ENCODE measurements around the gene DDHD1.

GRCh38 chr14:53124786-53125185, 28.3 kb downstream of the DDHD1 start:
- TF ChIP-seq CTCF (IDR thresholded peaks at IDR 0.05 in 8 of 11, conservative IDR thresholded peaks at IDR 0.05 in 3 of 11) (no peak), POLR2A (IDR thresholded peaks at IDR 0.05) (no peak), POLR2AphosphoS5 (IDR thresholded peaks at IDR 0.05) (no peak)
